A673 (cell line): ENCODE results near the gene NELFE.

Experiments used
- CTCF ChIP-seq: fragments of 300-800, 200-600 bp; sonication (generic); conservative IDR thresholded peaks from 2 replicates; pipeline ENCODE4 v1.5.1; 2017; ENCODE audit warnings: low read depth, mild to moderate bottlenecking, antibody characterized with exemption, low read length, moderate library complexity, mixed read lengths
- EZH2 ChIP-seq: fragments of 200-600 bp; sonication (generic); IDR thresholded peaks from 2 replicates; pipeline ENCODE4 v1.6.1; 2017; ENCODE audit warnings: borderline replicate concordance, low read depth, mild to moderate bottlenecking, mixed read lengths, antibody characterized with exemption, low read length; ENCODE audit not compliant: poor library complexity, severe bottlenecking

- TF ChIP-seq CTCF, result no peak
- TF ChIP-seq EZH2, result no peak
Measured at GRCh38 chr6:31930962-31931361, 27.8 kb downstream of the NELFE start.
